Stimulated activated CD8-positive, alpha-beta memory T cell treated with anti-CD3 and anti-CD28 coated beads, Interleukin-15, amount 100 ng/mL, for 1 hour (primary cell): Measurements from ENCODE around the gene TSPAN4.

Source experiments
- DNase-seq: peaks from one replicate; pipeline ENCODE4 v3.0.0-alpha.2; 2020; ENCODE audit warnings: low read depth

Gene TSPAN4, protein sequence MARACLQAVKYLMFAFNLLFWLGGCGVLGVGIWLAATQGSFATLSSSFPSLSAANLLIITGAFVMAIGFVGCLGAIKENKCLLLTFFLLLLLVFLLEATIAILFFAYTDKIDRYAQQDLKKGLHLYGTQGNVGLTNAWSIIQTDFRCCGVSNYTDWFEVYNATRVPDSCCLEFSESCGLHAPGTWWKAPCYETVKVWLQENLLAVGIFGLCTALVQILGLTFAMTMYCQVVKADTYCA

DNA sequence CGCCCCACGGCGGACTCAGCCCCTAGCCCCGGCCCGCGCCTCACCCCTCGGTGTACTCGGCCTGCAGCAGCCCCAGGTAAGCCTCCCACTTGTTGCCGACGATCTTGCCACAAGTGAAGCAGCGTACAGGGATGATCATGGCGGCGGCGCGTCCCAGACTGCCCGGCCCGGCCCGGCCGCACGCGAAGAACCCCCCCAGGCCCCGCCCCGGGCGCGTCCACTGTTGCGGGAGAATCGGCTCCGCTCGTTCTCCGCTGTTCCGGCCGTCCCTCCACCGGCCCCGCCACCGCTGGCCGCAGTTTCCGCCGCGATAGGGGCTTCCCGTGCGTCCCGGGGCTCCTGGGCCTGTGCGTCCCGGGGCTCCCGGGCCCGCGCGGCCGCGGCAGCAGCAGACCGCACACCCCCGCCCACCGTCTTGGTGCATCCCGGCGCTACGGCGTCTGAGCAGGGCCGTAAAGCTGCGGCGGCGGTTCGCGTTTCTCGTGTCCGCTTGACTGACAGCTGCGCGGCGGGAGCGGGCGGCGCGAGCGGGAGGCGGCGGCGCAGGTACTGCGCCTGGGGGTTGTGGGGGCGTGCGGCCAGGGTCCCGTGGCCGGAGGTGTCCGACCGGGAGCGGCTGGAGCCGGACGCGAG, at the start of gene TSPAN4, which contains the start of gene POLR2L:
TSS of gene TSPAN4 (plus strand) at position 483 of the 633 bp plus-strand sequence. CDS start 7,453 bp downstream, outside the sequence.
TSS of gene POLR2L (minus strand) at position 160 of the 633 bp plus-strand sequence. CDS start at position 139, 21 bp downstream.
- DNase-seq: peak; percentile 76

- no peak for DNase-seq
Observed at GRCh38 chr11:792873-793272, 49.8 kb upstream of the TSPAN4 start.

DNA sequence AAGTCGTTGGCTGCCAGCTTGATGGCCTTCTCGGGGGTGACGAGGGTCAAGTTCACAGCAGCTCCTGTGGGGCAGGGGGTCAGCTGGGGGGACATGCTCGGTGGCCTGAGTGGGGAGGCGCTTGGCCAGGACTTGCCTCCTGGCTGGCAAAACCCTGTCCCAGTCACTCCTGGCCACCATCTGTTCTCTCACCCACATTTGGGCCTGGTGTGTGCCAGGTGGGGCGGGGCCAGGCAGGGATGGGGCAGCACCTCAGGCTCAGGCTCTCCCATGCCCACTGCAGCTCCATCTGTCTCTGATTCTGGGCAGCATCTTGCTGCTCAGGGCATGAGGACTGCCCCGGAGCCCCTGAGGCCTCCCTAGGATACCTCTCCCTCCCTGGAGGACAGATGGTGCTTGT, 49.1 kb upstream of the TSPAN4 start:
- no peak for DNase-seq

GRCh38 chr11:794013-794765, 48.5 kb upstream of the TSPAN4 start:
- DNase-seq: no peak

DNA sequence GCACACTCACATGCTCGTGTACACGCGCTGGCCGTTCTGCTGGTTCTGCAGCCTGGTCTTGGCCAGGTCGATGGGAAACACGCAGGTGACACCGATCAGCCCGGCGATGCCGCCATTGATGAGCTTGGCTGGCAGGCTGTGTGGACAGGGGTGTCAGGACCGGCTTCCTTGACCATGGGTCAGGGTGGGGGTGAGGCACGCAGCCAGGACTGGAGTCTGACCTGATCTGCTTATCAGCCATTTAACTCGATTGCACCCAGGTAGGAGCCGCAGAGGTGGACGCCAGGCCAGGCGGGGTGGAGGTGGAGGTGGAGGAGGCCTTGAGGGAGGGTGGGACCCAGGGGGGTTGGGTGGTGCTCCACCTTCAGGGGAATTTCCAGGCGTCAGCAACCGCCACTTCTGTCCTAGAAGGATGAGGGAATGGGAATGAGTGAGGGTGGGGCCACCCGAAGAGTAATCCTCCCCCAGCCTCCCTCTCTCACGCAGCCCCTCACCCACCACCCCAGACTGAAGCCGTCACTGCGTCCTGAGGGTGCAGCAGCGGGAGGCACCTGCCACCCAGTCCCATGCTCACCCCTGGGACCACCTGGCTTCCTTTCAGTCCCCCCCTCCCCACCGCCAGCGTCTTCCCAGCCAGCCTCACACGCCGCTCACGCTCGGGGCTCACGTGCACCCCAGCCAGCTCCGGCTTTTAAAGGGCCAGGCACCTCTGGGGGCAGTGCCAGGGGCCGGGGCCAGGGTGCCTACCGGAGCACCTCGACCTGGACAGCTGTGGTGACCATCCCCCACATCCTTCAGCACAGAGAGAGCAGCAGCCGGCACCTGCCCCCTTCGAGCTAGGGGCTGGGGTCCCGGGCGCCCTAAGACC, 47.7 kb upstream of the TSPAN4 start:
- no peak for DNase-seq

DNA sequence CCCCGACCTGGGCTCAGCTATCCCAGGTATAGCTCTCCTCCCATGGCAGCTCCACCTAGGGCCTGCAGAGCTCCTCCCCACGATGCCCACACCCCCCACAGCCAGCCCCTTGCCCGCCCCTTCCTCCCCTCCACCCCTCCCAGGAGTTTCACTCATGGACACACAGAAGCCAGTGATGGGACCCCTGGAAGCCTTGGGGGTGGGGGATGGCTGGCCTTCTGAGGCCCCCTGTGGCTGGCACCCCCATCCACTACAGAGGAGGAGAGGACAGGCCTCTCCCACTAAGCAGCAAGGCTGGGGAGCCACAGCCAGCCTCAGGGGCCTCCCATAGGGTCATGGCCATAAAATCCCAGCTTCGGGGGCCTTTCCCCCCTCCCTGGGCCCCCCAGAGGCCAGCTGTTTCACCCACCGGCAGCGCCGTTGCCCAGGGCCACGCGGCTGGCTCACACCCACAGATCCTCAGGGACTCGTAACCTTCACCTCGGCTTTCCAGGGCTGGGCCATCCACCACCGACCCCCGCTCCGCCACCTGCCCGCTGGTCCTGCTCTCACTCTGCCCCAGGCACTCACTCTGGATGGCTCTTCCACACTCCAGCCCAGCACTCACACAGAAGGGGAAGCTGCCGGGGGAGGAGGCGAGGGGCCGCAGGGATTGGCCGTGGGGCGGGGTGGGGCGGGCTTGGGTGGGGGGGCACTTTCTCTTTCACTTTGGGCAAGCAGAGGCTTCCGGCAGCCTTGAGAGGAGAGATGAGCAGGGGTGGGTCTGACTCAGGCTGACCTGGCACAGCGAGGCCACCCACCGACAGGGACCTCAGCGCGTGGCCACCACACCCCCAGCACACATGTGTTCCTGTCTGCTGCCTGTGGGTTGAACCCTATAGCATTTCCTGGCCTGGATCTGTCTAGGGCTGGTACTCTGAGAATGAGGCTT, 46.8 kb upstream of the TSPAN4 start:
- peak; percentile 29 for DNase-seq

DNA sequence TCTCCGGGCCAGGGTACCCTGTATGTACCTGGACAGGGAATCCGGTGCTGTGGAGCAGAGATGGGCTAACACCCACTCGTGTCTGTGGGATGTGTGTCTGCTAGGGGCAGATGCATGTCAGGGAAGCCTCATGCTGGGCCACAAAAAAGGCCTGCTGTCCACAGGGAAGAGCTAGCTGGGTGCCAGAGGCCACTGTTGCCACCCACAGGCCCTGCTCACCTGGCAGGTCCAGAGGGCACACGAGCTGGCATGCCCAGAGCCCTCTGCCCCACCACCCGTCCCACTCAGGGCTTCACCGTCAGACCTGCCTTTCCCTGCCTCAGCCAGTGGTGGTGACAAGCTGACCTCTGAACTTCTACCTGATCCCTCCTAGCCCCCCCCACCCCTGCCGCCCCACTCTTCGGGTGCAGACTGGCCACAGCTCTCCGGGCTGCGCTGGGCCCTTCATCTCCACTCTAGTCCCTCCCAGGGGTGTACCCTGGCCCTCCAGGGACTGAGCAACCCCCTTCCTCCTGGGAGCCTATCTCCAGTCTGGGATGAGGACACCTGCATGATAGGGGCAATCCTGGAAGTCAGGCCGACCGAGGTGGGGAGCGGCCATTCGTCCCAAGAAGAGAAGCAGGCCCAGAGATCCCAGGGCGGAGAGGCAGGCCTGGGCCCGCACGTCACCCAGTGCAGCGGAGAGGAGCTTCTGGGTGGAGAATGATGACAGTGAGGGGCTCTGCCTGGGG, 45.9 kb upstream of the TSPAN4 start:
- DNase-seq: no peak

- DNase-seq: peak; percentile 42
Observed at GRCh38 chr11:797296-798092, 45.2 kb upstream of the TSPAN4 start.

- DNase-seq: peak; percentile 64
Observed at GRCh38 chr11:798093-798713, 44.4 kb upstream of the TSPAN4 start, which contains the start of gene SLC25A22. TSS of gene SLC25A22 (minus strand) at chr11:798281. CDS start at chr11:795006, 3,275 bp downstream.

GRCh38 chr11:799641-800316, 42.9 kb upstream of the TSPAN4 start:
- no peak for DNase-seq

- no peak for DNase-seq
Observed at GRCh38 chr11:800473-800872, 42.2 kb upstream of the TSPAN4 start.

DNA sequence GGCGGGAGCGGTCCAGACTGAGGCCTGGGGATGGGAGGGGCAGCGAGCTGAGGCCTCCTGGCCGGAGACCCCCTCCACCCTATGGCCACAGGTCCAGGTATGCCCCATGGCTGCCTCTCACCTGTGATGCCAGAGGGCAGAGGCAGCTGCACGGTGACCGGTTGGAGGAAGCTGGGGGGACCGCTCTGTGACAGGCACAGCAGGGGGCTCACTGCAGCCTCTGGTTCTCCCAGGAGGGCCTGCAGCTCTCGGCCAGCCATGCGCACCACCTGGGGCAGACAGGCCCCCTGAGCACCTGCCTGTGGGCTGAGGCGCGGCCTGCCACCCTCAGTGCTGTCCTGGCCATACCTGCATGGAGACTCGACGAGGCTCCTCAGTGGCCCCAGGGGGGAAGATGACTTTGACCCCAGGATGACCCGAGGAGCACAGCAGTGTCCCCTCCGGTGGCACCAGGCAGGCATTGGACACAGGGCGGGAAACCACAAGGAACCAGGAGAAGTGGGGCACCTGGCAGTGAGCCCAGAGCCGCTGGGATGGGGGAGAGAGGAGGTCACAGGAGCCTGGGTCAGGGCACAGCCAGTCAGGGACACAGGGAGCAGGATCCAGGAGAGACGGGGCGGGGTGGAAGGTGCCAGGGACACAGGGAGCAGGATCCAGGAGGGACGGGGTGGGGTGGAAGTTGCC, 41.4 kb upstream of the TSPAN4 start:
- no peak for DNase-seq

GRCh38 chr11:802018-802617, 40.5 kb upstream of the TSPAN4 start:
- DNase-seq: no peak

GRCh38 chr11:802693-803466, 39.8 kb upstream of the TSPAN4 start:
- DNase-seq: no peak

DNA sequence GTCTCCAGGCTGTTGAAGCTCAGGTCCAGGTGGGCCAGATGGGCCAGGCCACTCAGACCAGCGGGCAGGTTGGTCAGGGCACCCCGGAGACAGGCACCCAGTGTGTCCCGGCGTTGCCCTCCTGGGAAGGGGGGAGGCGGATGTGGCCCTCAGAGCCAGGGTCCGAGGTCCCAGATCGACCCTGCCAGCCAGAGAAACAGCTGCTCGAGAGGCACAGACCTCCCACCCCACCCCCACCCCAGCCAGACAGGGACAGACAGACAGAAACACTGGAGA, 39.2 kb upstream of the TSPAN4 start:
- DNase-seq: no peak

GRCh38 chr11:803770-804598, 38.7 kb upstream of the TSPAN4 start:
- DNase-seq: no peak
